ENCODE data around the gene TYMS.

DNA sequence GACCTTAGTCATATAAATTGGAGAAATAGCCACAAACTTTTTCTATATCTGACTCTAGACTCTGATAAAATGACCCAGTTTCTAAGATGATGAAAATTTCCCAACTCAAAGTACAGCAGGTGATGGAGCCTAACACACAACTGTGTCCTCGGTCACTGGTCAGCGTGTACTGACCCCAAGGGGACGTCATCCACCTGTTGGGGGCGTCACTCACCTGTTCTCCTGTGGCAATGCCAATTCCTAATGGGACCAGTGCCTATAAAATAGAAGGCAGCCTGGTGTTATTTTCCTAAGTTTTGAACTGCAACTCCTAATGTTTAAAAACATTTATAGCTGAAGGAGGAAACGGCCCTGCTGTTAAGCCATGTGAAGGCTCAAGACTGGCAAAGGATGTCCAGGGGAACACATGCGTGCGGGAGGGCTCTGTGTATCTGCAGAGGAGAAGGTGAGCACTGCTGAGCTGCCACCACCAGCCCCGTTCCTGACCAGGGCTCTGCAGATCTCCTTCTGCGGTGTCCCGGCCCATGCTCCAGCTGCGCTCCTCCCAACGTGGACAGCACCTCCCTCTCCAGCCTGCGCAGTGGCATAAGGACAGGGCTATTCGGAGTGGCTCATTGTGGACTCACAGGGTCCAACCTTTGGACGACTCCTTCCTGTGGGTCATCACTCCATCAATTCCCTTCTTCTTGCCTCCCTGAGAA, 21.2 kb downstream of the TYMS start:
- TF ChIP-seq CTCF (IDR thresholded peaks at IDR 0.05) (no peak), EZH2 (IDR thresholded peaks at IDR 0.05; ENCODE audit: borderline replicate concordance, insufficient read depth, low read depth, low read length, poor library complexity, severe bottlenecking) (no peak)
